ENCODE results near the gene ZNF2. TPM values are rescaled to one million over a fixed set of nuclear protein-coding genes. Genes with fewer than 3 reads are reported as not detected.
A peak's percentile ranks its signal among the peaks of the same experiment; 100 is the strongest.

ZNF2 gene
- total and polyA plus RNA-seq, 2 experiments from 2014 or later, result 2.2 to 4.5 TPM

GRCh38 chr2:95208106-95208505, 42.5 kb downstream of the ZNF2 start:
- peak overlapping the region; percentile 82 for H3K4me2 ChIP-seq
- H3K27me3 ChIP-seq, result no peaks in the 10 kb centered on the region
- DNase-seq (ENCODE audit: low spot score), result no peak
- TF ChIP-seq, protein P1, sequence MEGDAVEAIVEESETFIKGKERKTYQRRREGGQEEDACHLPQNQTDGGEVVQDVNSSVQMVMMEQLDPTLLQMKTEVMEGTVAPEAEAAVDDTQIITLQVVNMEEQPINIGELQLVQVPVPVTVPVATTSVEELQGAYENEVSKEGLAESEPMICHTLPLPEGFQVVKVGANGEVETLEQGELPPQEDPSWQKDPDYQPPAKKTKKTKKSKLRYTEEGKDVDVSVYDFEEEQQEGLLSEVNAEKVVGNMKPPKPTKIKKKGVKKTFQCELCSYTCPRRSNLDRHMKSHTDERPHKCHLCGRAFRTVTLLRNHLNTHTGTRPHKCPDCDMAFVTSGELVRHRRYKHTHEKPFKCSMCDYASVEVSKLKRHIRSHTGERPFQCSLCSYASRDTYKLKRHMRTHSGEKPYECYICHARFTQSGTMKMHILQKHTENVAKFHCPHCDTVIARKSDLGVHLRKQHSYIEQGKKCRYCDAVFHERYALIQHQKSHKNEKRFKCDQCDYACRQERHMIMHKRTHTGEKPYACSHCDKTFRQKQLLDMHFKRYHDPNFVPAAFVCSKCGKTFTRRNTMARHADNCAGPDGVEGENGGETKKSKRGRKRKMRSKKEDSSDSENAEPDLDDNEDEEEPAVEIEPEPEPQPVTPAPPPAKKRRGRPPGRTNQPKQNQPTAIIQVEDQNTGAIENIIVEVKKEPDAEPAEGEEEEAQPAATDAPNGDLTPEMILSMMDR (IDR thresholded peaks at IDR 0.05; ENCODE audit: poor library complexity), result no peak
- TF ChIP-seq EZH2 (IDR thresholded peaks at IDR 0.05; ENCODE audit: borderline replicate concordance) (no peak), EZH2phosphoT487 (IDR thresholded peaks at IDR 0.05; ENCODE audit: low read depth, severe bottlenecking, unreplicated experiment) (no peak)
- 77% methylated on average over 6 of the region's 6 CpGs for whole genome bisulfite sequencing (ENCODE audit: low lambda C conversion rate, missing lambda C conversion rate)
- H3K36me3 ChIP-seq (replicated peaks; ENCODE audit: insufficient read depth, low read depth), result peaks cover 6% of the 10 kb centered on the region
- peaks cover 10% of the 10 kb centered on the region for H3K4me1 ChIP-seq (ENCODE audit: insufficient read depth)
- H4K20me1 ChIP-seq (ENCODE audit: insufficient read depth, poor library complexity, severe bottlenecking), result no peaks in the 10 kb centered on the region
- peak overlapping the region; percentile 64 for H3K4me3 ChIP-seq
- H3K79me2 ChIP-seq, result peaks cover 11% of the 10 kb centered on the region
- no peaks in the 10 kb centered on the region for H3K9me2 ChIP-seq (replicated peaks; ENCODE audit: insufficient read depth)
- peak overlapping the region; percentile 77 for H2AFZ ChIP-seq
- H3K27ac ChIP-seq, result peak overlapping the region; percentile 38
- peaks cover 10% of the 10 kb centered on the region for H3K9me3 ChIP-seq (ENCODE audit: low read depth)

DNA sequence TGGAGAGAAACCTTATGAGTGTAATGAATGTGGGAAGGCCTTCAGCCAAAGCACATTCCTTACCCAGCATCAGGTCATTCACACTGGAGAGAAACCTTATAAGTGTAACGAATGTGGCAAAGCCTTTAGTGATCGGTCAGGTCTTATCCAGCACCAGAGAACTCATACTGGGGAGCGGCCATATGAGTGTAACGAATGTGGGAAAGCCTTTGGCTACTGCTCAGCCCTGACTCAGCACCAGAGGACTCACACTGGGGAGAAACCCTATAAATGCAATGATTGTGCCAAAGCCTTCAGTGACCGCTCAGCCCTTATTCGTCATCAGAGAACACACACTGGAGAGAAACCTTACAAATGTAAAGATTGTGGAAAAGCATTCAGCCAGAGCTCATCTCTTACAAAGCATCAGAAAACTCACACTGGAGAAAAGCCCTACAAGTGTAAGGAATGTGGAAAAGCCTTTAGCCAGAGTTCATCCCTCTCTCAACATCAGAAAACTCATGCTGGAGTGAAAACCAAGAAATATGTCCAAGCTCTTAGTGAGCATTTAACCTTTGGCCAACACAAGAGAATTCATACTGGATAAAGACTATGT, 49.5 kb downstream of the ZNF2 start:
- Histone ChIP-seq H3K9me3 (ENCODE audit: low read depth) (peaks cover 56% of the 10 kb centered on the region), H3K9me2 (replicated peaks; ENCODE audit: insufficient read depth) (no peaks in the 10 kb centered on the region), H3K4me3 (no peak overlapping the region), H3K36me3 (replicated peaks; ENCODE audit: insufficient read depth, low read depth) (peaks cover 15% of the 10 kb centered on the region), H3K4me2 (no peak overlapping the region), H4K20me1 (ENCODE audit: insufficient read depth, poor library complexity, severe bottlenecking) (no peaks in the 10 kb centered on the region), H3K79me2 (no peaks in the 10 kb centered on the region), H3K27me3 (no peaks in the 10 kb centered on the region), H3K27ac (no peak overlapping the region), H3K4me1 (ENCODE audit: insufficient read depth) (no peaks in the 10 kb centered on the region), H2AFZ (no peak overlapping the region)
- no peak for DNase-seq (ENCODE audit: low spot score)
- 97% methylated on average over 6 of the region's 6 CpGs for WGBS (ENCODE audit: low lambda C conversion rate, missing lambda C conversion rate)
- TF ChIP-seq, protein P1 (IDR thresholded peaks at IDR 0.05; ENCODE audit: poor library complexity), result no peak
- no peak for TF ChIP-seq EZH2phosphoT487 (IDR thresholded peaks at IDR 0.05; ENCODE audit: low read depth, severe bottlenecking, unreplicated experiment)
- no peak for TF ChIP-seq EZH2 (IDR thresholded peaks at IDR 0.05; ENCODE audit: borderline replicate concordance)

DNA sequence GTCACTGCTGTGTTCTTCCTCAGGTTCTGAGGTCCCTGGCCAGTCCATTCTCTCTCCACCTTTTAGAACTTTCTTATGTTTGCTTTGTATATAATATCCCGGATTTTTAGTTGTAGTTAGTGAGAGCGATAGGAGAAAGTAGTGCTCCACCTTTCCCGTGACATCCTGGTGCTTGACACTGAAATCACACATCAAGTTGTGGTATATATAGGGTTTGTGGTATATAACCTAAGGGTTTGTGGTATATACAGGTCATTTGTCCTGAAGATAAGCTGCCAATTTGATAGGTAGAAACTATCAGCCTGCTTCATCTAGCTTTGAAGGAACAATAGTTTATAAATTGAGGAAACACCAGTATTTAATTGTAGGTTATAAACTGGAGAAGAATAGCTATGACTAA, 54.8 kb downstream of the ZNF2 start:
- H3K79me2 ChIP-seq, result no peaks in the 10 kb centered on the region
- no peaks in the 10 kb centered on the region for H3K9me2 ChIP-seq (replicated peaks; ENCODE audit: insufficient read depth)
- no peaks in the 10 kb centered on the region for H3K4me1 ChIP-seq (ENCODE audit: insufficient read depth)
- no peaks in the 10 kb centered on the region for H3K27me3 ChIP-seq
- WGBS (ENCODE audit: low lambda C conversion rate, missing lambda C conversion rate), result 95% methylated on average over 3 of the region's 3 CpGs
- peaks cover 47% of the 10 kb centered on the region for H3K9me3 ChIP-seq (ENCODE audit: low read depth)
- no peak overlapping the region for H3K4me2 ChIP-seq
- peaks cover 9% of the 10 kb centered on the region for H3K36me3 ChIP-seq (replicated peaks; ENCODE audit: insufficient read depth, low read depth)
- no peak overlapping the region for H2AFZ ChIP-seq
- DNase-seq (ENCODE audit: low spot score), result no peak
- no peak overlapping the region for H3K4me3 ChIP-seq
- no peak overlapping the region for H3K27ac ChIP-seq
- H4K20me1 ChIP-seq (ENCODE audit: insufficient read depth, poor library complexity, severe bottlenecking), result no peaks in the 10 kb centered on the region
- no peak for TF ChIP-seq EZH2 (IDR thresholded peaks at IDR 0.05; ENCODE audit: borderline replicate concordance)
- TF ChIP-seq, protein P1 (IDR thresholded peaks at IDR 0.05; ENCODE audit: poor library complexity), result no peak
- TF ChIP-seq EZH2phosphoT487 (IDR thresholded peaks at IDR 0.05; ENCODE audit: low read depth, severe bottlenecking, unreplicated experiment), result no peak
